ENCODE data around the gene TOMM20.

- no peak for TF ChIP-seq SIN3A (IDR thresholded peaks at IDR 0.05; ENCODE audit: borderline replicate concordance, insufficient read depth, low read length)
- no peak for TF ChIP-seq TAF1 (IDR thresholded peaks at IDR 0.05; ENCODE audit: borderline replicate concordance, insufficient read depth, low read length)
These were observed 47.8 kb upstream of the TOMM20 start for GRCh38 chr1:235176486-235176885.
